ENCODE results near the gene UXT.
A peak's percentile ranks its signal among the peaks of the same experiment; 100 is the strongest.

Gene UXT

DNA sequence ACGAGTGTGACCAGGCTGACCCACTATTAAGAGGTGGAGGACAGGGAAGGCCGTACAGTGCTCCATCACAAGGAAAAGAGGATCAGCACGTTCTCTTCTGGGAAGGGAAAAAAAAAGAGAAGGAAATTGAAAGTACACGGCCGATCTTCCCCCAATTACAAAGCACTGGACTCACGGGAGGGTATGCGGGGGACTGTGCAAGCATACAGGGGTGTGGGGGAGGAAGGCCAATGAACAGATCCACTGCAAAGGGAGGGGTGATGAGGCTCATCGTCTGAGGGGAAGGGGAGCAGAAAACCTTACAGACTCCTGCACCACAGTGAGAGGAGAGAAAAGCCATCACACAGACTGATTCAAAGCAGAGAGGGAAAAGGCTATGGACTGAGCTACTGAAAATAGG, 9.7 kb downstream of the UXT start:
- no peak for DNase-seq (ENCODE audit: low read depth in 2 of 2)

DNA sequence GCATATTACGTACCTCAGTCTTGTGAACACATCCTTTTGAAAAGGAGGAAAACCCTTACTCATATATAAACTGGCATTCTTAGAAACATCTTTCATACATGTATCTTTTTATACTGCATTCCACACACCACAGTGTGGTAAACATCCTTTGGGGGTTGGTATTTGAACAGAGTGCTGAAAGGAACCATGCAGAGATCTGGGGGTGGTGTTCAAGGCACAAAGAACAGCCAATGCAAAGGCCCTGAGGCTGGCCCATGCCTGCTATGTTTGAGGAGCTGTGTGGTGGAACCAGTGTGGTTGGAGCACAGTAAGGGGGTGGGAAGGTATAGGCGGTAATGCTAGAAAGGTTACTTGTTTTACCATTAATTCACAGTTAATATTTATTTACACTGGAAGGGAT, 10.6 kb downstream of the UXT start:
- DNase-seq (ENCODE audit: low read depth in 2 of 2) = no peak

GRCh38 chrX:47646636-47647035, 12.3 kb downstream of the UXT start:
- no peak for DNase-seq (ENCODE audit: low read depth in 2 of 2)

GRCh38 chrX:47645530-47645929, 13.4 kb downstream of the UXT start:
- DNase-seq (ENCODE audit: low read depth in 2 of 2) = no peak

- no peak for DNase-seq (ENCODE audit: low read depth in 2 of 2)
These were observed 14.4 kb downstream of the UXT start for GRCh38 chrX:47644557-47645091.

DNA sequence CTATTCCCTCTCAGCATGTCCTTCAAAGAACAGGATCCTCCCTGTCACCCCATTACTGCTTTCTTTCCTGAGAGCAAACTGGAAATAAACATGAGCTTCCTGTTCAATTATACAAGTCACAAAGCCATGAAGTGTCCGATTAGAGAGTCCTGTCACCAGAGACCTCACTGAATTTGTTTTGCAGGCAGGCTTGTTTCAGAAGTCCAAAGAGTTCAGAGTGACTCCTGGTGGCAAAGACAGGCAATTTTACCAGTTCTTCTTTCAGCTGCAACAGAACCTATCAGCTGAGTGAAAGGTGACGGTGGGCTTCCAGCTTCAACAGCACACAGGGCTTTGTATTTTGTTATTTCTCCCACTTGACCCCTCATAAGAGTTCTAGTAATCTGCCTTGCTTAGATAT, 15.1 kb downstream of the UXT start:
- no peak for DNase-seq (ENCODE audit: low read depth in 2 of 2)

DNA sequence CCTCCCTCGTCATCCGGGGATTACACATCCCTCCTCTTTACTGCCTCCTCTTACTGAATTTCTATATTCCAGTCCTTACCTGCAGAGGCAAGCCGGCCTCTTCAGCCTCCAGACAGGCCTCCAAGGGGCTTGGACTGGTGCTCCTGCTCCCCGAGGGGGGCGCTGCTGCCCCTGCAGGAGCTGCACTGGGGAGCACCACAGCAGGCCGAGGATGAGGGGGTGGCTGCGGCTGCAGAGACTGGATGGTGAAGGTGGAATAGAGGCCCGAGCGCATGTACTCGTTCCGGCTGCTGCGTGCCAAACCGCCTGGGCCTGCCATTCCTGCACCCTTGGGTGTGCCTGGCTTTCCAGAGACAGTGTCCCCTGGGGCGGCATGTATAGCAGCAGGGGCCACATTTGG, 20.2 kb downstream of the UXT start:
- DNase-seq (ENCODE audit: low read depth in 2 of 2) = no peak

GRCh38 chrX:47637546-47638195, 21.3 kb downstream of the UXT start:
- DNase-seq (ENCODE audit: low read depth in 2 of 2) = no peak

DNA sequence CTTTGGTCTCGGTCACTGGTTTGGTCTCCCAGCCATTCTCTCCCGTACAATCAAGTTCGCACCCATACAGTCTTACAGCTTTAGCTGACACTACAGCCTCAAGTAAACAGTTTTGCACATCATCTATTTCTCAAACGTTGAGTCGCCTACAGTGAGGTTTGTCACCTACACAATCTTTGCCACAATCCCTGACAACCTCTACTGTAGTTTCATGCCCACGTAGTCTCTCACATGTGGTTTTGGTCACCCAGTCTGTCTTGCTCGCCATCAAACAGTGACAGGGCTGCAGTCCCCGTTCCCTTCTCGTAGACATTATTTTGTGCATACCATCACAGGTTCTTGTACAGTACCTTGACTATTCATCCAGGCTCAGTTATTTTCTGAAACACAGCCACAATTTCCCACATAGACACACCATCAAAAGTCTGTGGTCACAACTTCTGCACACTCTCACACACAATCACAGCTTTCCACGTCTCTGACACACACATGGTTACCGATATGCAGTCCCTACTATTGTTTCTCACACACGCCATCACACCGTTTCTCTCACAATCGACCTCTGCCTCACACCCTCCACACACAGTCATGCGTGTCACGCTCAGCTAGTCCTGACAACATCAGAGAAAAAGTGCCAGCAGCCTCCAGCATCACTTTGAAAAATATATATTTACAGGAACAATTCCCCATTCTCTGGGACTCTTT, 24.0 kb downstream of the UXT start:
- DNase-seq (ENCODE audit: low read depth in 2 of 2) = no peak

- DNase-seq (ENCODE audit: low read depth in 2 of 2) = no peak
These were observed 25.0 kb downstream of the UXT start for GRCh38 chrX:47633689-47634590.

GRCh38 chrX:47632666-47633065, 26.3 kb downstream of the UXT start:
- DNase-seq (ENCODE audit: low read depth in 2 of 2) = no peak

GRCh38 chrX:47631676-47632075, 27.3 kb downstream of the UXT start:
- DNase-seq (ENCODE audit: low read depth in 2 of 2) = no peak

- no peak for DNase-seq (ENCODE audit: low read depth in 2 of 2)
These were observed 29.4 kb downstream of the UXT start, which contains the start of gene CFP for GRCh38 chrX:47629419-47630200. CFP (minus strand) TSS chrX:47629930; CDS start chrX:47629844, 86 bp downstream.

DNA sequence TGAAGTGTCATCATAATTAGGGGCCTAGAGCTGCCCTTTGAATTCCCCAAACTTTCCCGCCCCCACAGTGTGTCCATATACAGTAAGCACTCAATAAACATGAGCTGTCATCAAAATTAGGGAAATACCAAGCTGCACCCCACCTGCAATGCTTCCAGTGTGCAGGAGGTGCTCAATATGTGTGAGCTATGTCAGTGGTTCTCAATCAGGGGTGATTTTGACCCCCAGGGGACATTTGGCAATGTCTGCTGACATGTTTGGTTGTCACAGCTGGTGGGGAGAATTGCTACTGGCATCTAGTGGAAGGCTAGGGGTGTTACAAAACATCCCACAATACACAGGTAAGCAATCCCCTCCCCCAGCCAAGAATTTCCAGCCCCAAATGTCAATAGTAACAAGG, 30.0 kb downstream of the UXT start:
- no peak for DNase-seq (ENCODE audit: low read depth in 2 of 2)

DNA sequence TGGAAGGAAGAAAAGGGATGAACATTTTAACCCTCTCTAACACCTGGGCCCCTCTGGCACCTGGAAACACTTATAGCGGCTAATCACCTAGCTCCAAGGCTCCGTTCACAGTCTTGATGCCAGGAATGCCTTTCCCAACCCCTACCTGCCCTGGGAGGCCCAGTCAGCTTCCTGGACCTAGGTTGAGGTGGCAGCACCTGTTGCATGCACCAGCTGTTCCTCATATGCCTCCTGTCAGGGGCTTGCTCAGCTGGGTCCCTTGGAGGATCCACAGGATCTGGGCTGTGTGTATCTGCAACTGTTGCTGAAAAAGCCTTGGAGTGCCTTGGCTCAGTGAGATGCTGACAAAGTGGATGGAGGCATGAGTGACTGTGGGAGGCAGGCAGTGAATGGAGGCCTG, 33.6 kb downstream of the UXT start:
- DNase-seq (ENCODE audit: low read depth in 2 of 2) = no peak

- DNase-seq (ENCODE audit: low read depth in 2 of 2) = peak; percentile 35 to 42
These were observed 35.4 kb downstream of the UXT start for GRCh38 chrX:47623540-47624027.

DNA sequence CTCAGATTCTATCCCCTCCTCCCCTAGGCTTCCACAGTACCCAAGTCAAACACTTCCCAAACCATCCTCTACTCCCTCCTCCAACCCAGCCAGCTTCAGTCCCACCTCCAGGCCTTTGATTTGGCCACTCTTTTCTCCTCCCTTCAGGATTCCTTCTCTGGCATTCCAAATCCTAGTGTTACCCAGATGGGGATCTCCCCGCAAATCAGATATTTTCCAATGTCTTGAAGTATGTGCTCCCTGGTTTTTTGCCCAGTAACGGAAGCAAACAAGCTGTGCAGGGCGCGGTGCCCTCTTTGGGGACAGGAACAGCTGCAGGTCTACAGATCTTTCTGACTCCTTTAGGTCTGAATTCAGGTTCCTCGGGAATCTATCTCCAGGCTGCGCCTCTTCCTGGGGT, 37.1 kb downstream of the UXT start:
- DNase-seq (ENCODE audit: low read depth in 2 of 2) = no peak

DNA sequence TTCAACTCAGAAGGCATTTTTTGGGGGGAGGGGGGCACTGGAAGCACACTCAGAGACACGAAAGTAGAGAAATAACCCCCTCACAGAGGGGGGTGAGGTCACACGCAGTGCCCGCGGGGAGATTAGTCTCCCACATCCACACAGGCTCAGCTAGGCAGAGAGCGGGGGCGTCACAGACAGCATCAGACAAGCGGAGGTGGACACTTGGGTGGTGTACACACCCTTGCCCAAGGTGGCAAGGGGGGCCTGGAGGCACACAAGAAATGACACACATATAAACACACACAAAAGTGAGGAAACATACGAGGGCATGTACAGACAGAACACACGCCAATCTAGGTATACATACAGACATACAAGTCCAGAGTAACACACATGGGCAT, 38.7 kb downstream of the UXT start:
- no peak for DNase-seq (ENCODE audit: low read depth in 2 of 2)

- DNase-seq (ENCODE audit: low read depth in 2 of 2) = peak; percentile 44 to 50
These were observed 39.3 kb downstream of the UXT start, which contains the start of gene SYN1 for GRCh38 chrX:47619486-47620302. SYN1 (minus strand) TSS chrX:47619857; CDS start chrX:47619728, 129 bp downstream.

DNA sequence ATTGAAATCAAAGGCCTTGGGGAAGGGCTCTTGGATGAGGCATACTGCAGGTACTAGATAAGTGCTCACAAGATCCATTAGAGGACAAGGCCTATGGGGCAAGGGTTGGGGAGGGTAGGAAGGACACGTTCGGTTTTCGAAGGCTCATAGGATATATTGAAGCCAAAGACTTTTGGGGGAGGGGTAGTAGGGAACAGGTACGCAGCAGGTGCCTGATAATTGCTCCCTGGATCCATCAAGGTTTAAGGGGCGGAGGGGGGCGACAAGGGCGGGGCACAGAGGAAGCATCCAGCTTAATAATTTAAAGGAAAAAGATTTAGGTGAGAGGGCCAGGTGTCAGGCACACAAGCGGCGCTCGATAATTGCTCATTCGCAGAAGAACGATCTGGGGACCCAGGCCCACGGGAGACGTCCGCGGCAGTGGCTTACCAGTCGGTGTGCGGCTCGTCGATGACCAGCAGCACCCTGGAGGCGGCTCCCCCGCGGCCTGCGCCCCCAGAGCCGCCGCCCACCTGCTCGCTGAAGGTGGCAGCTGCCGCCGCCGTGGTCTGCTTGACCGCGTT, 40.0 kb downstream of the UXT start:
- no peak for DNase-seq (ENCODE audit: low read depth in 2 of 2)

All from fibroblast of skin of left biceps (primary cell).